Coronary artery (tissue), 2 donors: ENCODE results near the gene PBOV1.

Experiments used
- DNase-seq: peaks from one replicate; pipeline ENCODE4 v3.0.0-alpha.2; 2017; ENCODE audit warnings: low spot score
- H3K27ac ChIP-seq, 2 donors: fragments of 200-600 bp; sonication (generic); one replicate each; pipeline ENCODE4 v1.5.1; 2016 to 2019
- H3K4me3 ChIP-seq: fragments of 200-600 bp; sonication (generic); 2 replicates; pipeline ENCODE4 v1.5.1; 2016; ENCODE audit warnings: mild to moderate bottlenecking, moderate library complexity
- CTCF ChIP-seq: fragments of 200-600 bp; sonication (generic); IDR thresholded peaks from one replicate; pipeline ENCODE4 v1.5.1; 2019; ENCODE audit warnings: antibody characterized with exemption

Gene PBOV1

GRCh38 chr6:138246650-138247440 lies 28.6 kb upstream of the PBOV1 start:
- DNase-seq, result no peak
- no peak for TF ChIP-seq CTCF
- no peak overlapping the region for H3K4me3 ChIP-seq
- H3K27ac ChIP-seq, result no peak overlapping the region

- no peak for TF ChIP-seq CTCF
- Histone ChIP-seq H3K4me3 (no peak overlapping the region), H3K27ac (no peak overlapping the region)
- no peak for DNase-seq
Observed at GRCh38 chr6:138245751-138246150, 27.5 kb upstream of the PBOV1 start.

GRCh38 chr6:138242987-138243592 lies 24.8 kb upstream of the PBOV1 start:
- no peak for DNase-seq
- H3K4me3 ChIP-seq, result no peak overlapping the region
- no peak for TF ChIP-seq CTCF
- H3K27ac ChIP-seq, result no peak overlapping the region

- TF ChIP-seq CTCF, result no peak
- no peak for DNase-seq
- no peak overlapping the region for H3K4me3 ChIP-seq
- no peak overlapping the region for H3K27ac ChIP-seq
Observed at GRCh38 chr6:138241934-138242333, 23.6 kb upstream of the PBOV1 start.

GRCh38 chr6:138241381-138241780 lies 23.1 kb upstream of the PBOV1 start:
- H3K27ac ChIP-seq, result no peak overlapping the region
- no peak overlapping the region for H3K4me3 ChIP-seq
- no peak for DNase-seq
- TF ChIP-seq CTCF, result no peak

GRCh38 chr6:138240476-138241245 lies 22.4 kb upstream of the PBOV1 start:
- TF ChIP-seq CTCF, result no peak
- H3K27ac ChIP-seq, result no peak overlapping the region
- no peak for DNase-seq
- no peak overlapping the region for H3K4me3 ChIP-seq
